HG03565 (cell line): ENCODE data around the gene PCNX2.
"Not testable (repeated sequence)": the region's sequence is repeated elsewhere in the genome, so short reads cannot be mapped to it uniquely, and the experiment has no call there.

Experiments used
- ATAC-seq: cut with Tn5 transposase; IDR thresholded peaks from one replicate; pipeline ENCODE4 v1.9.1; 2021; ENCODE audit warnings: mild to moderate bottlenecking, moderate library complexity; ENCODE audit not compliant: unreplicated experiment

The PCNX2 gene

DNA sequence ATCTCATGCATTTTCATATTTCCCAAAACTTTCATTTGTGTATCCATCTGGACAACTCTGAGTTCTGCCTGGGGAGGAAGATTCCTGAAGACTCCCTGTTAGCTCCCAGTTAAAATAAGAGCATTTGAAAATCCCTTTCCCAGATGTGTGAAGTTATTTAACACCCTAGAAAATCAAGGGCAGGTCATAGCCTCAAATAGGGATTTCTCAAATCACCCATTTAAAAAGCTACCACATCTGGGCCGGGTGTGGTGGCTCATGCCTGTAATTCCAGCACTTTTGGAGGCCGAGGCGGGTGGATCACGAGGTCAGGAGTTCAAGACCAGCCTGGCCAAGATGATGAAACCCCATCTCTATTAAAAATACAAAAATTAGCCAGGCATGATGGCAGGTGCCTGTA is 214.7 kb downstream of the PCNX2 start:
- not testable (repeated sequence) for ATAC-seq

GRCh38 chr1:233080286-233080685 is 215.2 kb downstream of the PCNX2 start:
- ATAC-seq: no peak

- no peak for ATAC-seq
These were observed 216.0 kb downstream of the PCNX2 start for GRCh38 chr1:233079574-233079973.

- no peak for ATAC-seq
These were observed 217.1 kb downstream of the PCNX2 start for GRCh38 chr1:233078396-233078795.

- ATAC-seq: no peak
These were observed 219.6 kb downstream of the PCNX2 start for GRCh38 chr1:233075915-233076295.

DNA sequence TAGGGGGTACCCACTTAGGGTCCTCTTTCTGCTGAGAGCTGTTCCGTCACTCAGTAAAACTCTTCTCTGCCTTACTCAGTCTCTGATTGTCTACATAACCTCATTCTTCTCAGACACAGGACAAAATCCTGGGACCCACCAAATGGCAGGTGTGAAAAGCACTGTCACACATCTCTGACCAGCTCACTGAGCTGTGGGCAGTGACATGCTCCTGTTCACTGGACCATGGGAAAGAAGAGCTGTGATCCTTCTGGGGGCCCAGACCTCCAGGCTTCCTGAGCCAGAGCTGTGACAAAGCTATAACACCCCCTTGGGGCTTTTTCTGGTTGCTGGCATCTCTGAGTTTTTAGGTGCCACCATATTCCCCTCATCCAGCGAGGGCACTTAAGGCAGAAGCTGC is 229.4 kb downstream of the PCNX2 start:
- no peak for ATAC-seq

DNA sequence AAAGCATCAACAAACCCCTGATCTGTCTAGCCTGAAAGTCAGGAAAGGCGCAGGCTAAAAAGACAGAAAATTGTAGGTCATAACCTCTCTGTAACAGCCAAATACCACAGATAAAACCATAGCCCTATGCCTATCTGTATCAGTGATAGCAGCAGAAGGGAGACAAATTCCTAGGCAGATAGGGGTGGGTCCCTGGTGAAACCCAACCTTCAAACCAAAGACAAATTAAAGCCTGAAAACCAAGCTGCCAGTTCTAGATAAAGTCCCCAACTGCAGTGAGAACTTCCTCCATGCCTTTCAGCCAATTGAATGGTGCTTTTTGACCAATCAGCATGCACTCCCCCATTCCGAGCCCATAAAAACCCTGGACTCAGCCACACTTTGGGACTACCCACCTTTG is 229.8 kb downstream of the PCNX2 start:
- no peak for ATAC-seq

- ATAC-seq: no peak
These were observed 230.5 kb downstream of the PCNX2 start for GRCh38 chr1:233064988-233065387.

DNA sequence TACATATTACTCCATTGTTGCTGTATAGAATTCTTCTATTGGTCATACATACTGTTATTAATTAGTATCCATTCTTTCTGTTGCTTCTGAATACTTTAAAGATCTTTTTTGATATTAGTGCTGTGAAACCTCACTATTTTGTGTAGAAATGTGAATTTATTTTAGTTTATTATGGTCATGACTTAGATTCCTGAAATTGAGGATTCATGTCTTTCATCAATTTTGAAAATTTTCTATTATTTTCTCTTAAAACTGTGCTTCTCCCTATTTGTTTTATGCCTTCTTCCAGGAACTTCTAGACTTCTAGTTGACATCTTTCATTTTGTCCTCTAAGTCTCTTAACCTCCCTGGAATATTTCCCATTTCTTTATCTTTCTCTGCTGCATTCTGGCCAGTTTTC is 232.1 kb downstream of the PCNX2 start:
- ATAC-seq: no peak

GRCh38 chr1:233061265-233061664 is 234.3 kb downstream of the PCNX2 start:
- ATAC-seq: no peak

GRCh38 chr1:233060461-233060994 is 235.0 kb downstream of the PCNX2 start:
- ATAC-seq: no peak

DNA sequence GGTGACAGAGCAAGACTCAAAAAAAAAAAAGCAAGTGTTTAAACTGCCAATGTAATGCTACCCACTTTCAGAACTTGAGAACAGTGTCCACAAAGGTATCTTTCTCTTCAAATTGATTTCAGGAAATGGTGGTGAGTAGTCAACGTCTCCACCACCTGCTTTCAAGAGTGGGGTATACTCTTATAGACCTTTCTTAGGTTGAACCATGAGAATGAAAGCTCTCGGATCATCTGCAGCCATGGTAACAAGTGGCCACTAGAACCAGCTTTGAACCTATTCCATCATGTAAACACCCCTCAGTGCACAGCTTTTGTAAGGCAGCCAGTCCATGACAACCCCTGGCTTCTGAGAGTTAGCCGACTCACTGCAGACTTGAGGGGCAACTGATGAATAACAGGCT is 237.7 kb downstream of the PCNX2 start:
- ATAC-seq: no peak

- ATAC-seq: no peak
These were observed 239.5 kb downstream of the PCNX2 start for GRCh38 chr1:233055879-233056641.

GRCh38 chr1:233045588-233045987 is 249.9 kb downstream of the PCNX2 start:
- no peak for ATAC-seq

DNA sequence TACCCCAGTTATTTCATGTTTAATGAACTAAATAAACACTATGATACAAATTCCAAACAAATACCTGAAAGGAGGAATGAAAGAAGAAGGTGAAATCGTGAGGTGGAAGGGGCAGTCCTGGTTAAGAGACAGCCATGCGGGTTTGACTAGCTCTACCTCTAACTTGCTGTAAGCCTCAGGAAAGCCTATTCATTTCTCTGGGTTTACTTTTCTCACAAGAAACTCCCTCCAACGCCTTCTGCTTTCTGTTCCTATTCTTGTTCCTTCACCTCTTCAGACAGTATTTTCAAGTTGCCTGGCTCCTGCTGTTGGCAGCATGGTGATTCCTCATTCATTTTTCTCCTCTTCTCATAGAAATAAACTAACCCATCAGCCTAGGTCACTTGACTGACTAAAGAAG is 252.7 kb downstream of the PCNX2 start:
- peak; percentile 68 for ATAC-seq

DNA sequence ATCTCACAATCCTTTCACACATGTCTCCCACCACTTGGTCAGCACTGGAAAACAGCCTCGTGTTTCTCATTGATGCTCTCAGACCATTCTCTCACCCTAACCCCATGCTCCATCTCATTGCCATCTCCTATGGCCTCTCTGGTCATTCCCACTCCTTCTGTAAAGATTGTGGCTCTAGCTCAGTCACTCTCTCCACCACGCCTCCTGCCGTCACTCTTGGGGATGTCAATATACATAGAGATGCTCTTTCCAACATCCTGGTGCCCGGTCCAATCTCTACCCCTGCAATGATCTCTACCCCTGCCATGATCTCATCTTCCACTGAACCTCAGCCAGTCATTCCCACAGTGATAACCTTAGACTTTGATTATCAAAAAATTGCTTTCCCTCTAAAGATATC is 255.0 kb downstream of the PCNX2 start:
- no peak for ATAC-seq

- ATAC-seq: no peak
These were observed 256.9 kb downstream of the PCNX2 start for GRCh38 chr1:233038581-233038980.

DNA sequence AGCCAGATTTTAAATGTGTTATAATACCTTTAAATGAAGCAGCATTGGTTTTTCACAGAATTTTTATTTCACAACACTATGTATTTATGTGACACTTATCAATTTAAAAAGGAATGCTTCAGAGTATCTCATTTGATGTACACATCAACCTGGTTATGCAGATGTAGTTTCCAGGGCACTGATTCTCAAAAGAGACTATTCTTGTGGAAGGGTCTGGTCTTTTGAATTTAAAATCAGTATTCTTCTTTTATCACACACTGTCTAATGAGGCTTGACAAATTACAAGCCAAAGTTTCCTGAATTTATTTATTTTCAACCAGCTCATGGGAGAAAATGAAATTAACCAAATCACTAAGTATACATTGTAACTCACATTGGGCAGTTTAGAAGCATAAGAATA is 257.7 kb downstream of the PCNX2 start:
- ATAC-seq: no peak

DNA sequence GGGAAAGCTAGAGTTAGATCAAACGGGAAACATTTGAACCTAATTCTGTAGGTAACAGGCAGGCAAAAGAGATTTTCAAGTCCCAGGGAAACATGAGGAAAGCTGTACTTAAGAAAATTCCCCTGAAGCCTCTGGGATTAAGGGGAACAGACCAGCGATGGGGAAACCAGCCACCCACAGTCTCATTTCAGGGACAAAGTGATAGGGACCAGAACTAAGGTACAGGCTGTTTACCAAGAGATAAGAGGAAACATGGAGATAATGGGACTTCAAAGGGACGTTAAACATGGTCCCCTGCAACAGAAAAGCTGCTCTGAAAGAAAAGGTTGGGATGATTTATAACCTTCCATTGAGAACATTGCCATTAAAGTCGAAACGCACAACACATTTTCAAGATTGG is 260.7 kb downstream of the PCNX2 start:
- no peak for ATAC-seq

- no peak for ATAC-seq
These were observed 262.2 kb downstream of the PCNX2 start for GRCh38 chr1:233033361-233033760.

DNA sequence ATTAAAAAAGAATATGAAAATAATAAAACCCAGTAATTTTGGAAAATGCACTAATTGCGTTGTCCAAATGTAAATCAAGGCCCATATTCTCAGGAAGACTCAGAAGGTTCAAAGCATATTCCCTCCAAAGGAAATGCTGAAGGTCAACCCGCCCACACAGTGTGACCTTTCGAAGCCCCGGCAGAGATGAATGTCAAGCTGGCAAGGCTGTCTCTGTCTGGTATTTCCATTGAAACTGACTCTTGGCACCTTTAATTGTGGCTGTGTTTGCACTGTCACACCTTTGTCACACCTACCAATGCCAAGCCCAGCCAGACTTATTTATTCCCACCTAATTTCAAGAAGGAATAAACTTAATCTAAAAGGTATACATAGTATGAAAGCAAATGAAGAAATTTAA is 262.6 kb downstream of the PCNX2 start:
- no peak for ATAC-seq

DNA sequence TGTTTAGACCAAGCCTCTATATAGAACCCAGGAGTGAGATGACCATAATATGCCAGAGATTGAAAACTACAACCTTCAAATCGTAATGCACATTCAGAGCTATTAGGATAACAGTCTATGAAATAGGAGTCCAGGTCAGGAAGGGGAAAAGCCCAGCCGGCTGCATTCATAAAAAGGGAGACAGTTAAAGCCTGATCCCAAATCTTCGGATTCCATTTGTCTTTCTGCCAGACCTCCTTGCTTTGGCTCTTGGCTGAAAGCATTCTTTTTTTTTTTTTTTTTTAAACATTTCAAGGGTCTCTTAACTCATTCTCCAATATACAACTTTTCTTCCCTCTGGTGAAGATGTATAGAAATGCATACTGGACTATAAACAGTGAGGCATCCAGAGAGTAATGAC is 264.0 kb downstream of the PCNX2 start:
- no peak for ATAC-seq

- no peak for ATAC-seq
These were observed 268.5 kb downstream of the PCNX2 start for GRCh38 chr1:233027046-233027445.
